ENCODE data around the gene NISCH.

- TF ChIP-seq L3MBTL2 (conservative IDR thresholded peaks at IDR 0.05) = no peak
- no peak for TF ChIP-seq TARDBP (IDR thresholded peaks at IDR 0.05)
- no peak for TF ChIP-seq FOXK2 (IDR thresholded peaks at IDR 0.05)
- no peak for TF ChIP-seq ARNT (IDR thresholded peaks at IDR 0.05)
- TF ChIP-seq CTBP1 (IDR thresholded peaks at IDR 0.05; ENCODE audit: borderline replicate concordance) = no peak
- TF ChIP-seq SP1 (IDR thresholded peaks at IDR 0.05) = no peak
- TF ChIP-seq ELF4 (IDR thresholded peaks at IDR 0.05) = no peak
- TF ChIP-seq FOXM1 (IDR thresholded peaks at IDR 0.05; ENCODE audit: borderline replicate concordance) = no peak
- no peak for TF ChIP-seq FOXA1 (IDR thresholded peaks at IDR 0.05)
- no peak for TF ChIP-seq ZNF384 (IDR thresholded peaks at IDR 0.05)
- no peak for TF ChIP-seq BHLHE40 (IDR thresholded peaks at IDR 0.05; ENCODE audit: borderline replicate concordance)
- TF ChIP-seq LEF1 (IDR thresholded peaks at IDR 0.05; ENCODE audit: borderline replicate concordance) = no peak
- TF ChIP-seq SUZ12 (IDR thresholded peaks at IDR 0.05) = no peak
- no peak for TF ChIP-seq PKNOX1 (IDR thresholded peaks at IDR 0.05)
Observed at GRCh38 chr3:52539010-52539653, 83.7 kb downstream of the NISCH start.

All from HEK293T (cell line).